K562 (cell line): ENCODE measurements around the gene CBY3. TPM values are rescaled to one million over a fixed set of nuclear protein-coding genes. Genes with fewer than 3 reads are reported as not detected.

Source experiments
- CEBPG ChIP-seq, 3 experiments: fragments of 200-800 bp in 1 of 3; sonication (Bioruptor generic) in 1 of 3; sonication (generic) in 1 of 3; formaldehyde crosslinking in 1 of 3; IDR thresholded peaks in 2 of 3; conservative IDR thresholded peaks in 1 of 3; 2 replicates each; pipeline versions ENCODE4 v1.6.1 to v1.8.0; 2016 to 2022; ENCODE audit warnings: missing compliant biosample characterization in 2 of 3, missing genetic modification characterization in 2 of 3, mild to moderate bottlenecking in 1 of 3, missing genetic modification reagents in 1 of 3
- DACH1 ChIP-seq: fragments of 450-650 bp; IDR thresholded peaks from 2 replicates; pipeline ENCODE4 v1.6.1; 2018; ENCODE audit not compliant: partially characterized antibody
- DMBX1 ChIP-seq: fragments of 250-450 bp; sonication (Bioruptor Pico); IDR thresholded peaks from 2 replicates; pipeline ENCODE4 v1.8.0; 2022; ENCODE audit warnings: inconsistent platforms, mild to moderate bottlenecking, moderate library complexity, borderline replicate concordance
- EP400 ChIP-seq: fragments of 450-650 bp; IDR thresholded peaks from 2 replicates; pipeline ENCODE4 v1.6.1; 2017; ENCODE audit warnings: antibody characterized with exemption, mild to moderate bottlenecking, moderate library complexity
- ETS1 ChIP-seq: conservative IDR thresholded peaks from 2 replicates; pipeline ENCODE4 v1.6.1; 2011; ENCODE audit warnings: low read depth, mild to moderate bottlenecking, low read length; ENCODE audit not compliant: control insufficient read depth
- ETV5 ChIP-seq: sonication (generic); formaldehyde crosslinking; IDR thresholded peaks from 2 replicates; pipeline ENCODE4 v1.4.0; 2020; ENCODE audit warnings: low read depth, mild to moderate bottlenecking, missing genetic modification reagents
- FOXA1 ChIP-seq: fragments of 450-650 bp; IDR thresholded peaks from 2 replicates; pipeline ENCODE4 v1.6.1; 2016; ENCODE audit warnings: mild to moderate bottlenecking, borderline replicate concordance
- GTF2E2 ChIP-seq: fragments of 200-800 bp; sonication (Bioruptor generic); IDR thresholded peaks from 2 replicates; pipeline ENCODE4 v1.6.1; 2016; ENCODE audit warnings: missing genetic modification characterization, missing compliant biosample characterization
- HNRNPUL1 ChIP-seq: fragments of 200-400 bp; formaldehyde crosslinking; IDR thresholded peaks from 2 replicates; pipeline ENCODE4 v1.6.1; 2017; ENCODE audit warnings: low read length
- KDM4B ChIP-seq, 2 experiments: fragments of 450-650 bp in 1 of 2; sonication (generic) in 1 of 2; IDR thresholded peaks; 2 replicates each; pipeline ENCODE4 v1.6.1; 2016 to 2017; ENCODE audit warnings: borderline replicate concordance in 2 of 2, antibody characterized with exemption in 1 of 2, low read depth in 1 of 2, mild to moderate bottlenecking in 1 of 2
- MBD2 ChIP-seq: sonication (generic); IDR thresholded peaks from 2 replicates; pipeline ENCODE4 v1.6.1; 2016; ENCODE audit warnings: low read depth, borderline replicate concordance
- MCM2 ChIP-seq: fragments of 450-650 bp; IDR thresholded peaks from 2 replicates; pipeline ENCODE4 v1.6.1; 2017; ENCODE audit warnings: low read depth, mild to moderate bottlenecking
- MCM3 ChIP-seq: fragments of 450-650 bp; IDR thresholded peaks from 2 replicates; pipeline ENCODE4 v1.6.1; 2016
- MXD1 ChIP-seq: fragments of 250-450 bp; sonication (Bioruptor Pico); IDR thresholded peaks from 2 replicates; pipeline ENCODE4 v1.8.0; 2021; ENCODE audit warnings: borderline replicate concordance, mild to moderate bottlenecking, moderate library complexity; ENCODE audit not compliant: poor library complexity, severe bottlenecking
- MXI1 ChIP-seq: IDR thresholded peaks from 2 replicates; pipeline ENCODE4 v1.6.1; 2011; ENCODE audit warnings: low read depth, mild to moderate bottlenecking, improper control_type of control experiment, low read length
- NR0B1 ChIP-seq: fragments of 450-650 bp; IDR thresholded peaks from one replicate; pipeline ENCODE4 v1.6.1; 2018; ENCODE audit warnings: mild to moderate bottlenecking, moderate library complexity; ENCODE audit not compliant: partially characterized antibody
- POLR3G ChIP-seq: IDR thresholded peaks from 2 replicates; pipeline ENCODE4 v1.6.1; 2011; ENCODE audit not compliant: insufficient read length, insufficient replicate concordance; ENCODE audit errors: extremely low read depth
- PTBP1 ChIP-seq: fragments of 200-400 bp; formaldehyde crosslinking; IDR thresholded peaks from 2 replicates; pipeline ENCODE4 v1.6.1; 2017; ENCODE audit warnings: low read depth, low read length
- RNF2 ChIP-seq: sonication (generic); IDR thresholded peaks from 2 replicates; pipeline ENCODE4 v1.6.1; 2016
- SRF ChIP-seq, 2 experiments: fragments of 250-450, 450-650 bp in 1 of 2; sonication (Bioruptor Pico) in 1 of 2; sonication (generic) in 1 of 2; formaldehyde crosslinking; IDR thresholded peaks; 2 replicates each; pipeline versions ENCODE4 v1.5.0 to v1.5.1; 2020 to 2022; ENCODE audit warnings: mild to moderate bottlenecking in 1 of 2, missing genetic modification reagents in 1 of 2
- USF2 ChIP-seq: sonication (generic); formaldehyde crosslinking; IDR thresholded peaks from 2 replicates; pipeline ENCODE4 v1.5.0; 2020; ENCODE audit warnings: missing genetic modification reagents
- ZBTB17 ChIP-seq: fragments of 450-650 bp; formaldehyde crosslinking; IDR thresholded peaks from 2 replicates; pipeline ENCODE4 v1.4.0; 2020; ENCODE audit warnings: mild to moderate bottlenecking
- ZNF75A ChIP-seq: fragments of 450-650 bp; formaldehyde crosslinking; IDR thresholded peaks from 2 replicates; pipeline ENCODE4 v1.4.0; 2020; ENCODE audit warnings: mild to moderate bottlenecking
- polyA plus RNA-seq, 8 experiments: library from polyadenylated mRNA; depleted of rRNA in 4 of 8; stranded (reverse) in 5 of 8; unstranded in 3 of 8; fragments of >200 nt; fragmentation: Nextera tagmentation in 2 of 8; fragmentation: Illumina TruSeq in 1 of 8; extraction: Ambion mirVana in 2 of 8; extraction: Trizol in 1 of 8; gene quantifications; 2 replicates each; pipeline versions ENCODE4 v1.2.1 to v1.2.3, GENCODE V29; 2011 to 2014; ENCODE audit warnings: inconsistent platforms in 1 of 8, missing spikeins in 1 of 8
- total RNA-seq, 7 experiments: library from RNA; depleted of rRNA in 6 of 7; stranded (reverse); fragments of >200 nt in 6 of 7; fragmentation: Illumina TruSeq in 2 of 7; extraction: Trizol in 2 of 7; gene quantifications; 2 replicates each; pipeline versions ENCODE4 v1.2.1 to v1.2.3, GENCODE V29; 2011 to 2021; ENCODE audit warnings: low replicate concordance in 1 of 7

Gene CBY3
- total and polyA plus RNA-seq, 9 of the 15 experiments (the other 6 are each of a cell fraction or from before 2014, with no cell fraction given) = not detected

- TF ChIP-seq ZBTB17 (CRISPR knock-in tag) = peak; percentile 76
- TF ChIP-seq HNRNPUL1 = no peak
- peak; percentile 91 for TF ChIP-seq EP400
- no peak for TF ChIP-seq ETS1
- TF ChIP-seq SRF (CRISPR knock-in tag; IDR thresholded peaks at IDR 0.05) = no peak
- 0 out of 2 replicates have a peak, but pooled peaks have one; percentile 17 for TF ChIP-seq MXI1
- TF ChIP-seq ETV5 = 0 out of 2 replicates have a peak, but pooled peaks have one; percentile 67
- no peak for TF ChIP-seq MCM2
- no peak for TF ChIP-seq ZNF75A (CRISPR knock-in tag)
- no peak for TF ChIP-seq MCM3
- no peak for TF ChIP-seq FOXA1
- TF ChIP-seq POLR3G = no peak
- TF ChIP-seq DACH1 = no peak
- TF ChIP-seq KDM4B (IDR thresholded peaks at IDR 0.05; ENCODE audit: borderline replicate concordance in 2 of 2, low read depth in 1 of 2) = no peak; a peak in 1 of 4 replicates
- TF ChIP-seq RNF2 = no peak
- no peak for TF ChIP-seq NR0B1
- TF ChIP-seq USF2 (CRISPR knock-in tag) = no peak
- TF ChIP-seq GTF2E2 (tag) = peak; percentile 46; the same call in 1 of the 2 replicates
- peak; percentile 78; the same call in 1 of the 2 replicates for TF ChIP-seq MBD2
- peak; percentile 98 for TF ChIP-seq CEBPG (CRISPR knock-in tag; IDR thresholded peaks at IDR 0.05)
- peak; percentile 97 to 98 for TF ChIP-seq CEBPG (tag; conservative IDR thresholded peaks at IDR 0.05 in 1 of 2, IDR thresholded peaks at IDR 0.05 in 1 of 2)
- no peak for TF ChIP-seq MXD1 (CRISPR knock-in tag)
- no peak for TF ChIP-seq PTBP1
- TF ChIP-seq DMBX1 = no peak
These were observed 2.4 kb downstream of the CBY3 start (continued) for GRCh38 chr5:179678223-179679013.
